GM18867 (cell line): ENCODE measurements around the gene GAPT.
"Not testable (repeated sequence)": the region's sequence is repeated elsewhere in the genome, so short reads cannot be mapped to it uniquely, and the experiment has no call there.

ENCODE experiments used
- ATAC-seq: cut with Tn5 transposase; IDR thresholded peaks from one replicate; pipeline ENCODE4 v1.9.1; 2021; ENCODE audit warnings: mild to moderate bottlenecking, moderate library complexity; ENCODE audit not compliant: unreplicated experiment

The GAPT gene

DNA sequence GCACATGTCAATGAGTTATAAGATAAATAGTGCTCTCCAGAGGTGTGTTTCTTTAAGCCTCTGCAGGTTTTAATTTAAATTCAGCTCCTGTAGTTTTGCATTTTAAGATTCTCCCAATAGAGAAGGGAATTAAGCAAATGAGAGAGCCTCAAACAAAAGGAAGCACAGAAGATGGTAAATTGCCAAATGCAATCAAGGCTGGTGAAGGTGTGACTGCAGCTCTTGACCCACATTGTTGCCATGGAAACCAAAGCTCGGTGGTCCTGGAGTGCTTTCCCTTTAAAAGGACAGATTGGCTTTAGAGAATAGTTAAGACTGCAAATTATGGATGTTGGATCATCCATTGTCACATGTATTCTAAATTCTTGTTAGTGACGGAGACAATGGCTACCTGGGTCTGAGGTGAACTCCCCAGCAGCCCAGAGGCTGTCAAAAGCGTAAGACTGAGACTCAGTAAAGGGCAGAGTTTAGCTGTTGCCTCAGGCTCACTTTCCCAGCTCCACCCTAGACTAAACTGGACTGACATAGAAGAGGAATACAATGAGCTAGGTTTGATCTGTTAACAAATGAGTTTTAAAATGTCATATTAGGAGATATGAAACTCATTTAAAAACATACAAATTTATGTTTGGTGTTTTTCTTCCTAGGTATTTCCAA is 12.3 kb downstream of the GAPT start:
- no peak for ATAC-seq

GRCh38 chr5:58504766-58505165 is 13.5 kb downstream of the GAPT start:
- no peak for ATAC-seq

GRCh38 chr5:58505502-58505901 is 14.3 kb downstream of the GAPT start:
- ATAC-seq: no peak

DNA sequence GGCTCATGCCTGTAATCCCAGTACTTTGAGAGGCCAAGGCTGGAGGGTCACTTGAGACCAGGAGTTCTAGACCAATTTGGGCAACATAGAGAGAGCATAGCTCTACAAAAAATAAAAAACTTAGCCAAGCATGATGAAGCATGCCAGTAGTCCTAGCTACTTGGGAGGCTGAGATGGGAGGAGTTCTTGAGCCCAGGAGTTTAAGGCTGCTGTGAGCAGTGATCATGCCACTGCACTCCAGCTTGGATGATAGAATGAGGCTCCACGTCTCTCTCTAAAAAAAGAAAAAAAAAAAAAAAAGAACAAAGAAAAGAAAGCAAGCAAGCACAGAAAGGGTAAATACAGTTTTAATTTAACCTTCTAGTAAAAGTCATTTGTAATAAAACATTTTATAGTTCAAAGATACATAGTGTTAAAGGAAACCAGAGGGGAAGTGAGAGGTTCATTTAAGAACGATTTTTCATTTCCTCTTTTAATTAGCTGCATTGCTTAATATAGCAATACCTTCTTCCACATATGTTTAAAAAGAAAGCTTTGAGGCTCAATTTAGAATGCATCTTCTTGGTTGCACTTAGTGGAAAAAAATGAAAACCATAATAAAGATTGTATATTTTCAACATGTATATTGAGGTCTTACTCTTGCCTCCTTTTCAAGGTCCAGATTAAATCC is 14.9 kb downstream of the GAPT start:
- ATAC-seq: peak; percentile 92

GRCh38 chr5:58507715-58508114 is 16.5 kb downstream of the GAPT start:
- ATAC-seq: no peak

DNA sequence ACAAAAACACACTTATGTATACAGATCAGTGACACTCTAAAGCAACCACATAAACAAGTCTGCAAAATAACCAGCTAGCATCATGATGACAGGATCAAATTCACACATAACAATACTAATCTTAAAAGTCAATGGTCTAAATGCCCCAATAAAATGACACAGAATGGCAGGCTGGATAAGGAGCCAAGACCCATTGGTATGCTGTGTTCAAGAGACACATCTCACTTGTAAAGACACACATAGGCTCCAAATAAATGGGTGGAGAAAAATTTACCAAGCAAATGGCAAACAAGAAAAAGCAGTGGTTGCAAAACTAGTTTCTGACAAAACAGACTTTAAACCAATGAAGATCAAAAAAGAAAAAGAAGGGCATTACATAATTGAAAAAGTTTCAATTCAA is 26.0 kb downstream of the GAPT start:
- ATAC-seq: no peak

DNA sequence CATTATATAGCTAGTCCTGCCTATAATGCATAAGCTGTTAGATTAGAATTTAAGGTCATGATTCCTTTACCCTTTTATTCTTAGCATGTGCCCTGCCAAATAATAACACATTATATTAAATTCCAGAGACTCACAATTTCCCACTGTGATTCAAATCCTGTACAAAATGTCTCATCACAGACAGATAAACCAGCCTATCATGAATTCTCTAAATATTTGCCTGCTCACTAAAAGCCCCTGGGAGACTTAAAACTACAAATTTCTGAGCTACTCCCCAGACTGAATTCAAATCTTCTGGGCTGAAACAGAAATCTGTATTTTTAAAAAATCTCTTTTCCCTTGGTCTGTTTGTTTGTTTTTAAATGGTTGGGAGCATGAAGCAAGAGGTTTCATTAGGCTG is 32.7 kb downstream of the GAPT start:
- no peak for ATAC-seq

DNA sequence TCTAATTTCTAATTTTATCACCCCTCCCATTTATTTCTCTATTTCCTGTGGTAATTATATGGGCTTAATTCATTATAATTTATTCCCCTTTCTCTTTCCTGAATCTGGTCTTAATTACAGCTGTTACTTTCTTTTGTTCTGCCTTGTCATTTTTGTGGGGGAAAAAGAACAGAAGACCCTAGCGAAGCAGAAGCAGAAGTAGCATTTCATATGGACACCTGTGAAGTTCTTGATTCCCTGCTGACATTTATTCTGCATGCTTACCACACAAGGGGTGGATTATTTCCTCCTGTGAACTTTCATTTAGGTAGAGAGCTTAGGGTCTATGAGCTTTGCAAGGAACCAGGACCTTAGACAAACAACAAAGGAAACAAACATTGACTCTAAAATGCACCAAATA is 33.3 kb downstream of the GAPT start:
- no peak for ATAC-seq

DNA sequence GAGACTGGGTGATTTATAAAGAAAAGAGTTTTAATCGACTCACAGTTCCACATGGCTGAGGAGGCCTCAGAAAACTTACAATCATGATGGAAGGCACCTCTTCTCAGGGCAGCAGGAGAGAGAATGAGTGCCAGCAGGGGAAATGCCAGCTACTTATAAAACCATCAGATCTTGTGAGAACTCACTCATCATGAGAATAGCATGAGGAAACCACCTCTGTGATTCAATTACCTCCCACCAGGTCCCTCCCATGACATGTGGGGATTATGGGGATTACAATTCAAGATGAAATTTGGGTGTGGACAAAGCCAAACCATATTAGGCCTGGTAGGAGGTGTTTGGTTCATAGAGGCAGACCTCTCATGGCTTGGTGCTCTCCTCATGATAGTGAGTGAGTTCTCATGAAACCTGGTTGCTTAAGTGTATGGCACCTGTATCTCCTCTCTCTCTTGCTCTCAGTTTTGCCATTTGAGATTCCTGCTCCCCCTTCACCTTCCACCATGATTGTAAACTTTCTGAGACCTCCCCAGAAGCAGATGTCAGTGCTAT is 39.8 kb downstream of the GAPT start:
- ATAC-seq: no peak

DNA sequence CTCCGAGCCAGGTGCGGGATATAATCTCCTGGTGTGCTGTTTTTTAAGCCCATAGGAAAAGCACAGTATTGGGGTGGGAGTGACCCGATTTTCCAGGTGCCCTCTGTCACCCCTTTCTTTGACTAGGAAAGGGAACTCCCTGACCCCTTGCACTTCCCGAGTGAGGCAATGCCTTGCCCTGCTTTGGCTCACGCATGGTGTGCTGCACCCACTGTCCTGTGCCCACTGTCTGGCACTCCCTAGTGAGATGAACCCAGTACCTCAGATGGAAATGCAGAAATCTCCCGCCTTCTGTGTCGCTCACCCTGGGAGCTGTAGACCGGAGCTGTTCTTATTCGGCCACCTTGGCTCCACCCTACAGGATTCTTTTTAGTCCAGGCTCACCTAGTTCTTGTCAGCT is 50.7 kb downstream of the GAPT start:
- not testable (repeated sequence) for ATAC-seq

GRCh38 chr5:58542709-58543108 is 51.5 kb downstream of the GAPT start:
- ATAC-seq: no peak

DNA sequence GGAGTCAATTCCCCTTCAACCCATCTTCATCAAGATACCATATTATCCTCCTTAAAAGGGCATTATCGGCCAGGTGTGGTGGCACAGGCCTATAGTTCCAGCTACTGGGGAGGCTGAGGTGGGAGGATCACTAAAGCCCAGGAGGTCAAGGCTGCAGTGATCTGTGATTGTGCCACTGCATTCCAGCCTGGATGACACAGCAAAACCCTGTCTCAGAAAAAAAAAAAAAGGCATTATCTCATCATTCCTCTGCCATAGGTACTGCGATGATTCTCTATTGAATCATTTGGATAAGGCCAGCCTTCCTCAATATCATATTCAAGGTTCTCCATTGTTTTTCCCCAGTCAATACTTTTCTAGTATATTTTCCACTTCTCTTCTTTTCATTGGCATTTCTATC is 52.5 kb downstream of the GAPT start:
- no peak for ATAC-seq

DNA sequence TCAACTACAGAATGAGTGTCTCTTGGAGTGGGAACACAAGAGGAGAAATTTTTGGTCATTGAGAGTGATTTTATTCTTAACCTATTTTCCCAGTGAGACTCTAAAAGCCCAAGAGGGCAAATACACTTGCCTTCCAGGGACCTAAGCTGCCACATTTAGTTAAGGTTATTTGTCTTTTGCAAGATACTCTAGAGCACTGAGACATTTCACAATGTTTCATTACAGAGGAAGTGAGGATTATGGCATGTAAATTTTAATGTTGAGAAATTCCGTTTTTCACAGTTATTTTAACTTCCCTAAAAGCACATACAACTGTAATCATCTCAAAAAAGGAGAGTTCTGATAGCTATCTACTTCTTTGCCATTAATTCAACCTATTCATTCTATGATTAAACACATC is 53.0 kb downstream of the GAPT start:
- ATAC-seq: no peak

DNA sequence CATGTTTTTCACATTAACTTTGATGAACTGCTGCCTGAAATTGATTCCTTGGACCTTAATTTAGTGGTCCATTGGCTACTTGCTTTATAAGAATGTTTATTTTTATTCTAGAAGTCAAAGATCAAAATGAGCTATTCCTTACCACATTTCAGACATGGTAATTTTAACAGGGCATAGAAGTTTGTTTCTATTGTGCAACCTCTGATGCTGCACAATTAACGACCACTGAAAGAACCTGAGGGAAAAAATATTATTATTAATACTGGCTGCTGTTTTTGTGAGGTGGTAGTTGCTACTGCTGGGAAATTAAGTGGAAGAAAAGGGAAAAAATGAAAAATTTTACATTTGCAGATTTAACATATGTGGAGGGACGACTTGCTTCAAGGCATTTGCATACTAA is 53.7 kb downstream of the GAPT start:
- no peak for ATAC-seq

DNA sequence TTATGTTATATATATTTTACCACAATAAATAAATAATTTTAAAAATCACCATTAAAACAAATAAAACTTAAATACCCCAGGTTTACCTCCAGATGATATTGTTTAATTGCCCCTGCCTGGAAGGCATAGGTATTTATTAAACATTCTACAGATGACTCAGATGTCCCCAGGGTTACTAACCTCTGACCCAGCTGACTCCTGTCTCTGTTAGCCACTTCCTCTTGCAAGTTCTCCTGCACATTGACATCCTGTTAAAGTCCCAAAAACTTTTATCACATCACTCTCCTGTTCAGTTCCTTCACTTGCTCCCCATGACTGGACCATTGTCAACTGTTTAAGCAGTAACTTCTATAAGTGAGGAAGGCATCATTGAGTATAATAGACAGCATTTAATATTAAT is 54.7 kb downstream of the GAPT start:
- peak; percentile 89 for ATAC-seq
